Glomerular endothelial cell (primary cell): ENCODE results near the gene CARMIL1. TPM values are rescaled to one million over a fixed set of nuclear protein-coding genes. Genes with fewer than 3 reads are reported as not detected.

Source experiments
- DNase-seq: peaks from one replicate; pipeline ENCODE4 v3.0.0-alpha.2; 2011; ENCODE audit warnings: low read depth, low spot score; ENCODE audit errors: extremely low read depth
- total RNA-seq: library from RNA; depleted of rRNA; stranded (reverse); fragments of >200 nt; gene quantifications from 2 replicates; pipeline ENCODE4 v1.2.3, GENCODE V29; 2015

CARMIL1 gene
- total RNA-seq, 1 donor from 2014 or later: 7.8 TPM

DNA sequence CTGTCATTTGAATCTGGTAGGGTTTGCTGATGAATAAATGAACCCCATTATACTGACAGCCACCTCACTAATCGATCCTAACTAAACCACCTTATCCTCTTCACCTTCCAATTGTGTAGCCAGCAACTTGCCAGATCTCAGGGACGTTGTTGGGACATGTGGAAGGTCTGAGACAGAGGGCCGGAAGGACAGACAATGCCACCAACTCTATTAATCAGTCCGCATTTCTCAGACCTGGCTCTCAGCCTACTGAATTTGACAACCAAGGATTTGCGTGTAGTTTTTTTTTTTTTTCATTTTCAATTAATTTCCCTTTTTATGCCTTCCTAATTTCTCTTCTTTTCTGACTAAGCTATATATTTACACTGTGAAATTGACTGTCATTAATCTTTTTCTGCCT, 122.5 kb downstream of the CARMIL1 start:
- no peak for DNase-seq

DNA sequence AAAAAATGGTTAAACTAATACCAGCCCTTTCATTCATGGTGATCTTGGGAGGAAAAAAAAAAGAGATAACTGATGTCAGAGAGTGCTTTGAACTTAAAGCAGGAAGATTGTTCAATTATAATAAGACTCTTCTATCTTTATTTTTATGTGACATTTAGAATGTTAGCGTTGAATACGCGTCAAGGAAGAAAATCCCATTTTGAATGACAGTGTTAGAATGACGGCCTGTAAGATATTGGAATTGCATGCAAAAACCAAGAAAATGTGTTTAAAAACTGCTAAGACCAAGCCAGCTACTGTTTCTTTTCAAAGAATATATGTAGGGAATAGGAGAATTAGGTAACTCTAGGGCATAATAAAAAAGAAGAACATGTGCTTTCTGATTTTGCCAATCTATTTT, 123.0 kb downstream of the CARMIL1 start:
- DNase-seq: no peak

GRCh38 chr6:25403150-25403549, 124.0 kb downstream of the CARMIL1 start:
- DNase-seq: no peak

- DNase-seq: no peak
These were observed 124.9 kb downstream of the CARMIL1 start for GRCh38 chr6:25404091-25404490.

- DNase-seq: no peak
These were observed 125.6 kb downstream of the CARMIL1 start for GRCh38 chr6:25404693-25405169.

DNA sequence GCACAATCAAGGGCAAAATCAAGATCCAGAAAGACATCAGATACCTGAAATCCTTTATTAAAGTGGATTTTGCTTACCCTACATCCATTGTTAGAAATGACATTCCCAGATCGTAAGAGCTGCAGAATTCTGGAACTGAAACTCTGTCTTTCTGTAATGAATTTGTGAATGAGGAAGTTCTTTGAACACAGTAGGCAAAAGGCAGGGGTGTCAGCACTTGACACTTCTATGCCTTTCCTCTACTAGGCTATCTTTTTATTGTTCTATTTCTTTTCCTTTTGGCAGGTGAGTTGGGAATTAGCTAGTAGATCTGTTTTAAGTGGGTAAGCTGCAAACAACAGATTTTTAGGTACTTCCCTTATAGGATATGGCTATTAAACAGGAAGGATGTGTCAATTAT, 126.3 kb downstream of the CARMIL1 start:
- no peak for DNase-seq

- DNase-seq: no peak
These were observed 128.3 kb downstream of the CARMIL1 start for GRCh38 chr6:25407431-25407830.

GRCh38 chr6:25410102-25410501, 130.9 kb downstream of the CARMIL1 start:
- no peak for DNase-seq

- DNase-seq: no peak
These were observed 132.3 kb downstream of the CARMIL1 start for GRCh38 chr6:25411316-25411950.

GRCh38 chr6:25413207-25413905, 134.2 kb downstream of the CARMIL1 start:
- no peak for DNase-seq

DNA sequence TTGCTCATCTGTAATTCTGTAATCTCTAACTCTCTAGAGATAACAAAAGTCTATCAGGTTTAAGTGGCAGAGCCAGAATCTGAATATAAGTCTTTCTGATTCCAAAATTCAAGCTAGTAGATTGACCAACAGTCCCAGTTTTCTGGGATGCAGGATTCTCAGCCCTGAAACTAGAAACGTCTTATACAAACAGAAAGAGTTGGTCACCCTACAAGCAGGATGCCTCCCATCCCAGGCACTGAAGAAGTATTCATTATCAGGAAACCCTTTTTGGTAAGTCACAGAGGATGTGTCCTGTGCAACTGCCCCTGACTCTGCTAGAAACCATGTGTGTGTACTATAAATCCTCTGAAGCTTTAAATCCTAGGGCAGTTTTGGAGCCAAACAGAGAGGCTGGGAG, 135.0 kb downstream of the CARMIL1 start:
- DNase-seq: no peak

DNA sequence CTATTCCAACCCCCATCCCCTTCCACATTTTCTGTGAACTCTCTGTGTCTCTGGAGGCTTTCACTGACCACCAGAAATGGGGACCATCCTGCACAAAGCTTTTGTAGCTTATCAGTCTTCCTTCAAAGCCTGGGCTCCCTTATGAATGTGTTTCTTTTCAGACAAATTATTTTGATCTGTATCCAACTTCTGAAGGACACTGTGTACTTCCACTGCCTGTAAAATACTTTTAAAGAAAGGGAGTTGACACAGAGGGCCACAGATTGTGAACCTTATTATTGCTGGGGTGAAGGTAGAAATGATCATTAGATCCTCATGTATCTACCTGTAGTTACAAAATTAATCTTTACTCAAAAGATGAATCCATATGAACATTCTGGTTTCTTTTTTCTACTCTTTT, 135.6 kb downstream of the CARMIL1 start:
- no peak for DNase-seq

GRCh38 chr6:25415274-25415673, 136.1 kb downstream of the CARMIL1 start:
- no peak for DNase-seq

GRCh38 chr6:25415701-25416100, 136.5 kb downstream of the CARMIL1 start:
- no peak for DNase-seq

- DNase-seq: no peak
These were observed 138.0 kb downstream of the CARMIL1 start for GRCh38 chr6:25417046-25417605.

GRCh38 chr6:25418454-25419052, 139.4 kb downstream of the CARMIL1 start:
- no peak for DNase-seq

GRCh38 chr6:25419879-25420278, 140.7 kb downstream of the CARMIL1 start:
- no peak for DNase-seq

DNA sequence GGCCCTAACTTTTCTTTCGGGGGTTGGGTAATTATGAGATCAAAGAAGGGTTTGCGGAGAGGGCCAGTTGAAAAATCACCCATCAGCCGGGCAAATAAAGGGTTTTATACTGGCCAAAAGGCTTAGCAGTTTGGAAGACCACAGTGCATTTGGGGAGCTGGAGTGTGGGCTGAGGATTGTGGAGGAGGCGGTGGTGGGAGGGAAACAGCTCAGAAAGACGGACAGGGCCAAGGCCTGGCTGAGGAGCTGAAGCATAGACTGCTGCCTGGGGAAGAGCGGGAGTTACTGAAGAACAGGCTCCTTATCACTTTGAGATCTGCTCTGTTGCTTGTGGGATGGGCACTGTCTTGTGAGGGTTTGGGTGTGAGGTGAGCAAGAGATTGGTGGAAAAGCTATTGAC, 144.2 kb downstream of the CARMIL1 start:
- no peak for DNase-seq

- DNase-seq: no peak
These were observed 145.1 kb downstream of the CARMIL1 start for GRCh38 chr6:25424303-25424702.

DNA sequence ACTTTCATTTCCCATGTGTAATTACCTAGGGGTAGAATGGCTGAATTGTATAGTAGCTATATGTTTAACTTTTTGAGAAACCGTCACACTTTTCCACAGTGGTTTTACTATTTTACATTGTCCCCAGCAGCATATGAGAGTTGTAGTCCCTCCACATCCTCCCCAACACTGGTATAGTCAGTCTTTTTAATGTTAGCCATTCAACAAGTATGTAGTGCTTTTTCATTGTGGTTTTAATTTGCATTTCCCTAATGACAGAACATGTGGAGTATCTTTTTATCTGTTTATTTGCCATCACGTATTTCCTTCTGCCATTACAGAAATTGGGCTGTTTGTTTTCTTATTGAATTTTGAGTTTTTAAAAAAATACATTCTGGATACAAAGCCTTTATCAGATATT, 148.4 kb downstream of the CARMIL1 start:
- no peak for DNase-seq

- no peak for DNase-seq
These were observed 149.7 kb downstream of the CARMIL1 start for GRCh38 chr6:25428758-25429317.
